GM19025 (cell line): ENCODE data around the gene USP32.

Experiments used
- ATAC-seq: cut with Tn5 transposase; IDR thresholded peaks from one replicate; pipeline ENCODE4 v1.9.1; 2021; ENCODE audit warnings: mild to moderate bottlenecking, low read depth, moderate library complexity; ENCODE audit not compliant: unreplicated experiment

Gene USP32

DNA sequence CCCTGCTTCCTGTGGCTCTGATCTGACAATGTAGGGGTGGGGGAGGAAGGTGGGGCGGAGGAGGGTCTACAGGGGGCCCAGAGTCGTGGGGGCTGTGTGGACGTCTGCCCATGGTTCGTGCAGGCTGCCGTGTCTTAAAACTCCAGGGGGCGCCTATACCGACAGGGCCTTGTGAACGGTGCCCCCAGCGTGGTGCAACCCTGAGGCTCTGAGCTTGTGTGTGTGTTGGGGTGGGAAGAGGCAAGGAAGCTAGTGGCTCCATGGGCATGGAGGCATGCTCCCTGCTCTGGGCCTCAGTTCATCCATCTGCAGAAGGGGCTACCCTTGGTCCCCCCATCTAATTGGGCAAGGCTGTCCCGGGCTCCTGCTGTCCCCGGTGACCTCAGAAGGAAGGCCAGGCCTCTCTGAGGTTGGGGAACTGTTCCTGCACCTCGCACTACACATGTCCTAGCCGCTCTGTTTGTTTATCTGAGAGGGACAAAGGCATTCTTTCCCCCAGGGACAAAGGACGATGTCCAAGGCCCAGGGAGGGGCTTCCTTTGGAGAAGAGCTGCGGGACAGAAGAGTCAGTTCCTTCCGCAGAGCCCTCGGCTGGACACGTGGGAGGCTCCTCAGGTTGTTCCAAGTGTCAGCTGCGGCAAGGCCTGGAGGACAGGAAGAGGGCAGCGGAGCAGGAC lies 228.7 kb downstream of the USP32 start:
- no peak for ATAC-seq

DNA sequence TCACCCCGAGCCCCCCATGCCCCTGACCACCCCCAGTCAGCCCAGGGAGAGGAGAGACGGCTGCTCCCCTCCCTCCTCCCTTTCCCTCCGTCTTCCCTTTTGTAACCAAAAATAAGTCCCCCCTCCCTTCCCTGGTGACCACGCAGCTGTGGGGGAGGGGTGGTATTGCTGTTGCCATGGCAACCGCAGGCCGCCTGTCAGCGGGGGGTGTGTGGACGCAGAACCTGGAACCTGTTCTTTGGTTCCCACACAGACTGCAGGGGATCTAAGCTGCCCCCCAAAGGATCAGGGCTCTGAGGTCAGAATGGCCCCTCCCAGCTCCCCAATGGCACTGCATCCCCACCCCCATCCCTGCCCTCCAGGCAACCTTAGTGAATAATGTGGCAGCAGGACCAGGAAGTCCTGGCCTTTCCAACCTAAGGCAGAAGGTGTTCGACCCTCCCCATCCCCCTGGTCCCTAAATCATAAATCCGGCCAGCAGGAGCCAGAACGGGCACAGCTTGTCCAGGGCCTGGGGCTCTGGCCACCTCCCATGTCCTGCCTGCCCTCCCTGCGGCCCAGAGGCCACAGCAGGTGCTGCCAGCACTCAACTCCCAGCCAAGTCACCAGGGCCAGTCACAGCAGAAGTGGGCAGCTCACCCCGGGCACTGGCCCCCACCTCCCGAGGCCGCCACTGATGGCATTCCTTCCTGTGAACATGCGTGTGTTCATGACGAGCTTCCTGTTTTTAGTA lies 230.2 kb downstream of the USP32 start:
- ATAC-seq = no peak

DNA sequence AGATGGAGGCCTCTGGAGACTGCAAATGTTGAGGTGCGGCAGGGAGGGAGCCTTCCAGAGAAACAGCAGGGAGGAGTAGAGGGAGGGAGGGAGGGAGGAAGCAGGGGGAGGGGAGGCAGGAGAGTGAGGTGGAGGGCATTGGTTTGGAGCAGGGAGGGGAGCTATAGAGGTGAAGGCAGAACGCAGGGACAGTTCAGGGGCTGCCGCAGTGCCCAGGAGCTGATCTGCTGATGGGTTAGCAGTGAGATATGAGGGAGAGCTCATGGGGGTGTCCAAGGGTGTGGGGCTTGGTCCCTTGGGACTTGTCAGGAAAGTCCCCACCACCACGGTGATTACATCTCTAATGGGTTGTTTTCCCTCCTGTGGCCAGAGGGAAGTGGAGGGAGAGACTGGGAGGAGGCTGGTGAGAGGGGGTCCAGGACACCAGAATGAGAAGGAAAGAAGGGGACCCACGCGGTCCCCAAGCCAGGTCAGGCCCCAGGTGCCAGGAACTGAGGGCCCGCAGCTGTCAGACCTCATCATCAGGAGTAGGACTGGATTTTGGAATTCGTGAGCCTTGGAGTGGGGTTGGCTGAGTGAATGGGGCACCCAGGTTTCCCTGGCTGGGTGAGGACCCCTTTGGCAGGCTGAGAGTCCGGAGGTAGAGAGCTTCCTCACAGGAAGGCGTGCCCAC lies 231.0 kb downstream of the USP32 start:
- no peak for ATAC-seq

DNA sequence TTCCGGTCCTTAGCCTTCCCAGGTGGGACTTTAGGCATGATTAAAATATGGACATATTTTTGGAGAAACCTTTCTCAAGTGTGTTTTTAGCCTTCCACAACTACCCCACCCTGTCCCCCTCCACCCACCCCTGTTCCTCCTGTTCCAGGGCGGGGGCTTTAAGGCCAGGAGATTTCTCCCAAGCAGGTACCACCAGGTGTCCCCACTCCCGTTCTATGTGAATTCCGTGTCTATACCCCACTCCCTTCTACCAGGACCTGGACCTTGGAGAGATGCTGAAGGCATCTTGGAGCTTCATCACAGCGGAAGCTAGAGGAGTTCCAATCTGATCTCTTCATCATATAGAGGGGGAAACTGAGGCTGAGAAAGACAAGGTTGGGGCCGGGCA lies 232.5 kb downstream of the USP32 start:
- ATAC-seq = no peak

DNA sequence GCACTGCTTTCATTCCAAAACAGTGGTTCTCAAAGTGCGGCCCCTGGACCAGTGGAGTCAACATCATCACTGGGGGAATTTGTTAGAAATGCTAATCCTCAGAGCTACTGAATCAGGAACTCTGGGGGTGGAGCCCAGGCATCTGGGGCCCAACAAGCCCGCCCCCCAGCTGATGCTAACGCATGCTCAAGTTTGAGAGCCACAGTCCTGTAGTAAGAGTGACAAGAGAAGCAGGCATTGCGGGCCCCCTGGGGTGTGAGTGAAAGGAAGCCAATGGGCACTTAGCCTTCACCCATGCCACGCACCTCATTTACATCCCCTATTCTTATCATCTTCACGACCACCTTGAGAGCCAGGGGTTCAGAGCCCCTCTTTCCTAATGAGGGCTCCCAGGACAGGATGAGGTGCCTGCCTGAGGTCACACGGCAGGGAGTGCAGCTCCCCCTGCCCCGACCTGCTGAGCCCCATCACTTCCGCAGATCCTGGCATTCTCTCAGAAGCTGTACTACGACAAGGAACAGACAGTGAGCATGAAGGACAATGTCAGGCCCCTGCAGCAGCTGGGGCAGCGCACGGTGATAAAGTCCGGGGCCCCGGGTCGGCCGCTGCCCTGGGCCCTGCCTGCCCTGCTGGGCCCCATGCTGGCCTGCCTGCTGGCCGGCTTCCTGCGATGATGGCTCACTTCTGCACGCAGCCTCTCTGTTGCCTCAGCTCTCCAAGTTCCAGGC lies 233.0 kb downstream of the USP32 start:
- no peak for ATAC-seq

DNA sequence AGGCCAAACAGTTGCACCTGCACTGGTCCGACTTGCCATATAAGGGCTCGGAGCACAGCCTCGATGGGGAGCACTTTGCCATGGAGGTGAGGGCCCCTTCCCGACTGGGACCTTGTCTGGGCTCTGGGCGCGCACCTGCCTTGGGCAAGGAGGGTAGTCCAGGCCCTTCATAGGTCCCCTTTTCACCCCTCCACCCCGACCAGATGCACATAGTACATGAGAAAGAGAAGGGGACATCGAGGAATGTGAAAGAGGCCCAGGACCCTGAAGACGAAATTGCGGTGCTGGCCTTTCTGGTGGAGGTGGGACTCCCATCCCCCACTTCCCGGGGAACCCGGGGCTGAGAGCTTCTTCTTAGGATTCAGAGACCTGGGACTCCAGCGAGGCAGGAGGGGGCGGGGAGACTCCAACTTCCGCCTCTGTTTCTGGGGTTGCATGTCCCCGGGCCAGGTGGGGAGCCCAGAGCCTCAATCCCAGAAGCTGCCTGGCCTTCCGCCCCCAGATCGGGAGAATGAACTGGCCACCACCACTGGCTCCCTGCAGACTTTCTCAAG lies 234.4 kb downstream of the USP32 start:
- ATAC-seq = no peak

DNA sequence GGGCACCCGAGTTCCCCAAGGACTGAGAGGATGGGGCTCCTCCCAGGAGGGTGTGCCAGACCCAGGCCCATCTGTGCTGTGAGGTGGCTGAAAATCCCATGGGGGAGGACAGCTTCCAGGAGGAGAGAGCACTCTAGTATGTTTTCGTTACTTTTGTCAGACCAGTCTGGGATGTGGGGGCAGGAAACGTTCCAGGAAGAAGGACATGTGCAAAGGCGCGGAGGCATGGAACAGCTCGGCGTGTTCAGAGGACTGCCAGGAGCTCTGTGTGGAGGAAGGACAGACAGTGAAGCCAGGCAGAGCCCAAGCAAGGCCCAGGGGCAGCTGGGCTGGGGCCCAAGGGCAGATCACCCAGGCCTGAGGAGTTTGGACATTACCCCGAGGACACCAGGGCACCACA lies 235.2 kb downstream of the USP32 start:
- ATAC-seq = no peak

DNA sequence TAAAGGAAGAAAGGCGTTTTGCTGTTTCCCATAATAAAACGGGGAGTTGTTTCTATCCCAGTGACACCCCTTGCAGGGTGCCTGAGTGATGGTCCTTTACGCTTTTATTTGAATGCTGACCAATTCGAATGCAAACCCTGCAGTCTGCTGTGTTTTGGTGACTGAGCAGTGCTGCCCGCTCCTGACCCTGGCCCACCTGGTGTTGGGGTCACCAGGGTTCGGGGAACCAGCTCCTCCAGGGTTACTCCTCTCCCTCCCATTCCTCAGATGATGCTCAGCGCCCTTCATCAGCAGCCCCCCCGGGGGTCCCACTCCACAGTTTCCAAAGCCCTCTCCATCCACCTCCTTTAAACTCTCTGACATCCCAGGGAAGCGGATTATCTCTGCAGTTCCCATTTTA lies 236.1 kb downstream of the USP32 start:
- ATAC-seq = no peak

DNA sequence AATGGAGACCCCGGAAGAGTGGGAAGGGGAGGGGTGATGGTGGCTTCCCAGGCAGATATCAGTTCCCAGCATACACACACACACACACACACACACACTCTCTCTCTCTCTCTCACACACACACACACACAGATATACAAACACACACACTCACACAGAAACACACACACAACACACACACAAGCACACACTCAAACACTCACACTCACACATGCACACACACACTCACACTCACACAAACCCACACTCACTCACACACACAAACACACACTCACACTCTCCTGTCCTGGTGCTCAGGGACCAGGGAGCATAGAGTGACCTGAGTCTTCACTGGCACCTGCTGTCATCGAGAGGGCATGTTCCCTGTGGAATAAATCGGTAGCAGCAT lies 236.5 kb downstream of the USP32 start:
- ATAC-seq = no peak

DNA sequence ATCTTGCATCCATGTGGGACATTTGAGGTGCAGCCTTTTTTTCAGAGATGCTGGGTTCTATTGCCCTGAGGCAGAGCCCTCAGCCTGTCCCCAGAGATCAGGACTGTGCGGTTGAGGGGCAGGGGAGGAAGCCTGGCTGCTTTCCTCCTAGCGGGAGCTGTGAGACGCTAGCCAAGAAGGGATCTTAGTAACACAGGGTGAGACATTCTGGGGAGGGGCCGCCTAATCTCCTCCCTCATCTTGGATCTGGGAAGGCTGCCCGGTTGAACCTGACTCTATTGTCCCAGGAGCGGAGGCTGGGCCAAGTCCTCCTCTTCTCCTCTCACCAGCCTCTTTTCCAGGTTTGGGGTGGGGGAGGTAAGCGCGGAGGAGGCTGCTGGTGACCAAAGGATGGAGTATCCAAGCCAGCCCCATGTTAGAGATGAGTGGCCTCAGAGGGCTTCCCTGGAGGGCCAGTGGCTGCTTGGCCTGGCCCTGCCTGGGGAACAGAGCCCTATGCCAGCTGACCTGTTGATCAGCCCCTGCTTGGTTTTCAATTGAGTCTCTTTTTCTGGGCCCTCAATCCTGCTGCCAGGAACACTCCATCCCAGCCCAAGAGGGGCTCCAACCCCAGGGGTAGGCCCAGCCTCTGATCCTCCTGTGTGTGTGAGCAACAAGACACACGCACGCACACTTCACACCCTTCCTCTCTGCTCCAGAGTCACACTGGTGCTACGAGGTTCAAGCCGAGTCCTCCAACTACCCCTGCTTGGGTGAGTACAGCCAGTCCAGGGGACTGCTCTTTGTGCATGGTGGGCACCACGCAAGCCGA lies 237.1 kb downstream of the USP32 start:
- no peak for ATAC-seq

DNA sequence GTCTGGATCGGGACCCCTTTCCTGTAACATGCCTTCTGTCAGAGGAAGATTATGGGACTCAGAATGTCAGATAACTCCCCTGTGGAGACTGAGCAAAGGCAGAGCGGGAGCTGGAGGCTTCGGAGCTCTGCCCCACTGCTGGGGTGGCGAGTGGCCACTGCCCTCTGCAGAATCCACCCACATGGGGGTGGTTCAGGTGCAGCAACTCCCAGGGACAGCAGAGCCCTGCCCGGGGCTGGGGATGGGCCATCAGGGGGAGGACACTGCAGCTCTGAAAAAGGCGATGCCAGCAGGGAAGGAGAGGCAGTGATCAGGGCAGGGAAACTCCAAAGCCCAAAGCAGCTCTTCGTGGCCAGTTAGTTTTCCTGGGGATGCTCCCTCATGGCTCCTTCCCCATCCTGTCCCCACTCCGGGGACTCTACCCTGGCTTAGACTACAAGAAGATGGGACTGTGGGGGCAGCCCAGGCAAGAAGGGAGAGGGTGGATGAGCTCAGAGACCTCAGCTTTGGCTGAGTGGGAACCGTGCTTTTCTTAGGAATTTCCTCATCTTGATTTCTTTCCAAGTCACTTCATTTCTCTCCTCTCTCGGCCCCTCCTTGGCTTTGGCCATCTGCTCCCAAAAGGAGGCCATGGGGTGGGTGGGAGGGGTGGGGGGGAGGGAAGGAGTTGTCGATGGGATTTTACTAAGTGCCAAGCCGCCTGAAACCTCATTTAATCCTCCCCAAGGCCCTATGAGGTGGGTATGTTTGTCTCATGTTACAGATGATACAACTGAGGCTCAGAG lies 238.1 kb downstream of the USP32 start:
- ATAC-seq = no peak

DNA sequence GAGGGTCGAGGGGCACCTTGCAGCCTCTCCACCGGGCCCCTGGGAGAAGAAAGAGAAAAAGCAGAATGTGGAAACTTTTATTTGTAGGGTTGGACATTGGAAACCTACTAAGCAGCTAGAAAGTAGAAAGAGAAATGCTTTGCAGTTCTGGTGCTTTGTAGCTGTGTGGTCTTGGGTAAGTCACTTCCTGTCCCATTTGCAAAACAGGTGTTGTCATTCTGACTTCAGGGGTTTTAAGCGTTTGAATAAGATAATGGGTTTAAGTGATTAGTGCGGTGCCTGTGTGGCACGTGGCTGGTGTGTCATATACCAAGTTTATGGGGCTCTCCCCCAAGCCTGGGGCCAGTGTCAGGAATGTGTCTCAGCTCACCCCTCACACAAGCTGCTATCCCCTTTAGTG lies 240.6 kb downstream of the USP32 start:
- peak; percentile 66 for ATAC-seq

DNA sequence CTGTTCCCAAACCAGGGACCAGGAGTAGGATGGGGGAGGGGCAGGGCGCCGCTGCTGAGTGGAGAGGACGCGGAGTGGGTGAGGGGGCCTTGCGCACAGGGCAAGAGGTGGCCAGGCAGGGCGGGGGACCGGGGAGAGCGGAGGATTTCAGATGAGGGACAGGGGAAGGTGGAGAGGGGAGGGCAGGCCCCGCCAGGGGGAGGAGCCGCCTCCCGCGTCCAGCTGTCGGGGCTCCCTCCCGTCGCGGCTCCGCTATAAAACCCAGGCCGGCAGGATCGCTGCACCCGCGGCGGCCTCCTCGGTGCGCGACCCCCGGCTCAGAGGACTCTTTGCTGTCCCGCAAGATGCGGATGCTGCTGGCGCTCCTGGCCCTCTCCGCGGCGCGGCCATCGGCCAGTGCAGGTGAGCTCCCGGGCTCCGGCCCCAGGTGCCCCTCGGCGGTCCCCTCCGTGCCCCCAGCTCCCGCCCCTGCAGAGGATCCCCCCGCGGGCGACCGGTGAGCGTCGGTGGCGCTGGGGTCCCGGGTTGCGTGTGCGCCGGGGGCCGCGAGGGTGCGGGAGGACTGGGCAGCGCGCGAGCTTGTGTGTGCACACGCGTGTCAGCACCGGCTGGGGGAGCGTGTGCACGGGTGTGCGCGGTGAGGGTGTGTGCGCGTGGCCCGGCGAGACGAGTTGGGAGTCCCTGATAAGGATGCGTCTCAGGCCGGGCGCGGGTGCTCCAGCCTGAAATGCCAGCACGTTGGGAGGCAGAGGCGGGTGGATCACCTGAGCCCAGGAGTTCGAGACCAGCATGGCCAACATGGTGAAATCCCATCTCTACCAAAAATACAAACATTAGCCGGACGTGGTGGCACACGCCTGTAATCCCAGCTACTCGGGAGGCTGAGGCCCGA lies 242.0 kb downstream of the USP32 start, which contains the start of gene CA4:
Gene CA4, plus strand, starts transcription at position 283 of the 892 bp plus-strand sequence. Its CDS starts 62 bp downstream, at position 345.
- no peak for ATAC-seq

DNA sequence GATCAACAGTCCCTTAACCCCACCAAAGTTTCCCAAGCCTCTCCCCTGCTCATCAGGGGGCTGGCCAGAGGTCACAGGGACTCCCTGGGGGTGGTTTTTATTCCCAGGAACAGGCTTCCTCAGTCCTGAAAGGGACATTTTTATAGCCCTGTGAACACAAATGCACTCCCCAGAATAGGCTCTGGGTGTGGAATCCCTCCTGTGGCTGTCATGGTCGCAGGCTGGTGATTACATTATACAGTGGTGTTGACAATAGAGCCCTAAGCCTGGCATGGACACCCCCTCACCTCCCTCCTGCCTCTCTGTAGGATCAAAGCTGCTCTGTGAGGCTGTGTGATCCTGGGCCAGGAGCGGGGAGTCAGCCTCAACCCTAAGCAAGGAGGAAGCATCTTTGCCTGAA lies 243.6 kb downstream of the USP32 start:
- ATAC-seq = no peak

DNA sequence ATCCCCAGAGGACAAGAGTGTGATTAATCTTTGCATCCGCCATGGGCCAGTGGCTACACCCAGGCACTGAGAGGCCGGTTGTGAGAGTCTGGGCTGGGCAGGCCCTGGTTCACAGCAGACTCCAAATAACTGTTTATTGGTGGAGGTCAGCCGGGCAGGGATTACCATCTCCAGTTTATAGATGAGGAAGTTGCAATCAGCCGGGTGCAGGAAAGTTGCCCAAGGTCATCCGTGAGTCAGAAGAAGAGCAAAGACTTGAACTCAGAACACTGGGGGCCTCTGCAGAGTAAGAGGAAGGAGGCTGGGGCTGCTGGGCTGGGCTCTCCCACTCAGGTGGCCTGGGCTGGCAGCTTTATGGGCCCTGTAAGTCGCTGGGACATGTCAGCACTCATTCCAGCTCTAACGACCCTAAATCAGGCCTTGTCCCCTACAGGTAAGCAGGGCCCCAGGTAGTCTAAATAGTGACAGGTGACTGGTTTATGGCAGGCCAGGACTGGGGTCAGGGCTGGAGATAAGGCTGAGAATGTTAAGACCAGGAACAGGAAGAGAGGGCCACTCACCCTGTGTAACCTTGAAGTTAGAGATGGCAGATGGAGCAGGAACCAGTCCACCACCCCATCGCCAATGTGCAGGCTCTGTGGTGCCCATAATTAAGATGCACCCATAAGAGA lies 244.2 kb downstream of the USP32 start:
- ATAC-seq = no peak

DNA sequence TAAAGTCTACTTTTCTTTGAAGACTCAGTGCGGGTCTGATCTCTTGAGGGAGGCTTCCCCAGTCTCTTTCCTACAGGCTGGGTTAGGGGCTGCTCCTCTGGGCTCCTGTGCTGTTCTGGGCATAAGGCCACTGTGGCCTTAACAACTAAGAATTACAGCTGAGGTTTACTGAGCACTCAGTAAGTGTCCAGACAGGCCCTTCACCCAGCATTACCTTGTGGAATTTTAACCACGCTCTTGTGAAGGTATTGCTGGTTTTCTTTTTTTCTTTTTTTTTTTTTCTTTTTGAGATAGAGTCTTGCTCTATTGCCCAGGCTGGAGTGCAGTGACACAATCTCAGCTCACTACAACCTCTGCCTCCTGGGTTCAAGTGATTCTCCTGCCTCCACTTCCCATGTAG lies 245.7 kb downstream of the USP32 start:
- ATAC-seq = no peak
